PC-3 (cell line): Measurements from ENCODE around the gene THBS2. TPM values are rescaled to one million over a fixed set of nuclear protein-coding genes. Genes with fewer than 3 reads are reported as not detected.

Experiments
- ATAC-seq: fragments of 200-7000 bp; cut with Tn5 transposase; 2 replicates; pipeline ENCODE4 v1.9.1; 2020; ENCODE audit warnings: mild to moderate bottlenecking, moderate library complexity
- BruUV-seq: library from RNA; stranded (reverse); fragments of 400-500 nt; replicated peaks from 2 replicates; lab custom pipeline; 2021; lab: Mats Ljungman, UMichigan
- CTCF ChIA-PET: fragments of 300-600 bp; sonication (Branson Sonifier 250); formaldehyde crosslinking; loops from one replicate; lab custom pipeline; 2022; ENCODE audit warnings: antibody characterized with exemption; lab: Charles Lee
- POLR2A ChIA-PET: fragments of 300-600 bp; sonication (Branson Sonifier 250); formaldehyde crosslinking; loops from one replicate; lab custom pipeline; 2022; ENCODE audit warnings: antibody characterized with exemption; ENCODE audit not compliant: unreplicated experiment; lab: Charles Lee
- DNase-seq: peaks from one replicate; pipeline ENCODE4 v3.0.0-alpha.2; 2015
- H2AFZ ChIP-seq: fragments of 300-600 bp; sonication (generic); 2 replicates; pipeline ENCODE4 v1.6.0; 2016; ENCODE audit warnings: antibody characterized with exemption, low read length
- H3F3A ChIP-seq: fragments of 300-600 bp; sonication (generic); one replicate; pipeline ENCODE4 v1.6.0; 2017; ENCODE audit warnings: antibody characterized with exemption, low read length, control low read depth, mild to moderate bottlenecking; ENCODE audit not compliant: unreplicated experiment
- H3K27ac ChIP-seq: fragments of 300-600 bp; sonication (generic); 2 replicates; pipeline ENCODE4 v1.5.1; 2016; ENCODE audit warnings: mild to moderate bottlenecking, low read length
- H3K27me3 ChIP-seq: fragments of 300-600 bp; sonication (generic); 2 replicates; pipeline ENCODE4 v1.6.1; 2016; ENCODE audit warnings: low read length, mixed read lengths
- H3K36me3 ChIP-seq: fragments of 300-600 bp; sonication (generic); 2 replicates; pipeline ENCODE4 v1.6.1; 2016; ENCODE audit warnings: low read depth, mixed run types, low read length, mixed read lengths
- H3K4me1 ChIP-seq: fragments of 300-600 bp; sonication (generic); 2 replicates; pipeline ENCODE4 v1.5.1; 2016; ENCODE audit warnings: low read length; ENCODE audit not compliant: insufficient read depth
- H3K4me2 ChIP-seq: fragments of 300-600 bp; sonication (generic); 2 replicates; pipeline ENCODE4 v1.6.0; 2016; ENCODE audit warnings: low read length
- H3K4me3 ChIP-seq: fragments of 300-600 bp; sonication (generic); 2 replicates; pipeline ENCODE4 v1.5.1; 2016; ENCODE audit warnings: mild to moderate bottlenecking, low read length, mixed read lengths
- H3K79me2 ChIP-seq: fragments of 300-600 bp; sonication (generic); 2 replicates; pipeline ENCODE4 v1.6.1; 2017; ENCODE audit warnings: low read length, mixed read lengths
- H3K9ac ChIP-seq: fragments of 300-600 bp; sonication (generic); 2 replicates; pipeline ENCODE4 v1.6.0; 2016; ENCODE audit warnings: mild to moderate bottlenecking, low read length
- H3K9me2 ChIP-seq: fragments of 300-600 bp; sonication (generic); replicated peaks from 2 replicates; pipeline ENCODE4 v1.6.1; 2016; ENCODE audit warnings: mixed run types, low read length, mixed read lengths
- H3K9me3 ChIP-seq: fragments of 300-600 bp; sonication (generic); 2 replicates; pipeline ENCODE4 v1.6.1; 2016; ENCODE audit warnings: low read length, mixed read lengths
- H4K20me1 ChIP-seq: fragments of 300-600 bp; sonication (generic); 2 replicates; pipeline ENCODE4 v1.6.1; 2016; ENCODE audit warnings: low read length, mixed read lengths
- EZH2 ChIP-seq: fragments of 300-600 bp; sonication (generic); IDR thresholded peaks from one replicate; pipeline ENCODE4 v1.6.1; 2017; ENCODE audit warnings: antibody characterized with exemption, mild to moderate bottlenecking, low read length; ENCODE audit not compliant: unreplicated experiment
- EZH2phosphoT487 ChIP-seq: fragments of 300-600 bp; sonication (generic); IDR thresholded peaks from 2 replicates; pipeline ENCODE4 v1.6.1; 2018; ENCODE audit warnings: mild to moderate bottlenecking, antibody characterized with exemption, low read length, borderline replicate concordance
- intact Hi-C: fragments of 100-400 bp; cut with micrococcal nuclease; formaldehyde crosslinking; loops from 2 replicates; pipeline ENCODE4 v1.9.0; 2023
- total RNA-seq: library from RNA; depleted of rRNA; stranded (reverse); fragments of >200 nt; gene quantifications from 2 replicates; pipeline ENCODE4 v1.2.3, GENCODE V29; 2014
- TF ChIP-seq, protein P1 (sequence below): fragments of 300-600 bp; sonication (generic); conservative IDR thresholded peaks from 2 replicates; pipeline ENCODE4 v1.5.1; 2017; ENCODE audit warnings: antibody characterized with exemption, low read depth, mild to moderate bottlenecking, low read length

The THBS2 gene
- total RNA-seq, 1 experiment from 2014 or later, result not detected

DNA sequence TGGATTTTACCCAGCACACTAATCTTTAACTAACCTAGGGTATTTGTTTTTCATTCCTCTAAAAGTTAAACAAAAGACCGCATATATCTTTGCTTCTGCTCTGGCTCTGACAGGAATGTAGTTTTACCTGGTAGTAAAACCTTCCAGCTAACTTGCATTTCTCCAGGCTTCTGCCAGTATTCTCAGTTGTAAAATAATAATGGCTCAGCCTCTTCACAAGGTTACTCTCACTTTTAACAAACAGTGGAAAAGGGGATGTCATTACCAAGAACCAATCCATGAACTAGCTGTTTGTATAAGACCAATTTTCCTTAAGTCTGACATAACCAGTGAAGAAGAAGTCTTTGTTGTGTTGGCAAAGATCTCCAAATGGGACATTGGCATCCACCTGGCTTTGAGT, 10.0 kb downstream of the THBS2 start:
- no peak overlapping the region for H3K9ac ChIP-seq
- H3K9me2 ChIP-seq, result no peaks in the 10 kb centered on the region
- ChIA-PET POLR2A (no interaction called here), CTCF (no interaction called here)
- intact Hi-C loops, result no loop called here
- no peaks in the 10 kb centered on the region for H3K36me3 ChIP-seq
- no peaks in the 10 kb centered on the region for H3K9me3 ChIP-seq
- H3K27me3 ChIP-seq, result no peaks in the 10 kb centered on the region
- ATAC-seq (no peak), DNase-seq (no peak)
- no peaks in the 10 kb centered on the region for H3F3A ChIP-seq
- H3K4me2 ChIP-seq, result no peak overlapping the region
- no peaks in the 10 kb centered on the region for H3K79me2 ChIP-seq
- H3K4me3 ChIP-seq, result no peak overlapping the region
- no peaks in the 10 kb centered on the region for H4K20me1 ChIP-seq
- H2AFZ ChIP-seq, result no peak overlapping the region
- peaks cover 6% of the 10 kb centered on the region; the same call in 1 of the 2 replicates for H3K4me1 ChIP-seq
- TF ChIP-seq EZH2phosphoT487 (no peak), EZH2 (no peak)
- TF ChIP-seq, protein P1, sequence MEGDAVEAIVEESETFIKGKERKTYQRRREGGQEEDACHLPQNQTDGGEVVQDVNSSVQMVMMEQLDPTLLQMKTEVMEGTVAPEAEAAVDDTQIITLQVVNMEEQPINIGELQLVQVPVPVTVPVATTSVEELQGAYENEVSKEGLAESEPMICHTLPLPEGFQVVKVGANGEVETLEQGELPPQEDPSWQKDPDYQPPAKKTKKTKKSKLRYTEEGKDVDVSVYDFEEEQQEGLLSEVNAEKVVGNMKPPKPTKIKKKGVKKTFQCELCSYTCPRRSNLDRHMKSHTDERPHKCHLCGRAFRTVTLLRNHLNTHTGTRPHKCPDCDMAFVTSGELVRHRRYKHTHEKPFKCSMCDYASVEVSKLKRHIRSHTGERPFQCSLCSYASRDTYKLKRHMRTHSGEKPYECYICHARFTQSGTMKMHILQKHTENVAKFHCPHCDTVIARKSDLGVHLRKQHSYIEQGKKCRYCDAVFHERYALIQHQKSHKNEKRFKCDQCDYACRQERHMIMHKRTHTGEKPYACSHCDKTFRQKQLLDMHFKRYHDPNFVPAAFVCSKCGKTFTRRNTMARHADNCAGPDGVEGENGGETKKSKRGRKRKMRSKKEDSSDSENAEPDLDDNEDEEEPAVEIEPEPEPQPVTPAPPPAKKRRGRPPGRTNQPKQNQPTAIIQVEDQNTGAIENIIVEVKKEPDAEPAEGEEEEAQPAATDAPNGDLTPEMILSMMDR, result no peak
- BruUV-seq, result no TSS peak
- H3K27ac ChIP-seq, result no peak overlapping the region

DNA sequence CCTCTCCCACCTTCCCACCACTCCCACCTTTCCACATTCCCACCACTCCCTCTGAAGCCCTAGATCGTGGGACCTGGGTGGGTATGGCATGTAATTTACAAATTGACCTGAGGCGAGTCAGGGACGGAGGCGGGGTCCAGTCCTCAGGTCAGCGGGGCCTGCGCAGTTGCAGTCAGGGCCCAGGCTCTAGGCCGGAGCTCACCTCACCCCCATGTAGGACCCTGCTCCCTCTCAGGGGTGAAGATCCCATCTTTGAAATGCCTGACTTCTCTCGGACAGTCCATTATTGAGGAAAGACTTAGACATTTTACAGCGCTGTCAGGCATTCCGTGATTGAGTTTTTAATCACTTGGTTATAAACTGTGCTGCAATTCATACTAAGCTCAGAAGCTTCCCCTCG, 10.5 kb downstream of the THBS2 start:
- intact Hi-C loops, result no loop called here
- POLR2A ChIA-PET, result no interaction called here
- CTCF ChIA-PET, result no interaction called here

DNA sequence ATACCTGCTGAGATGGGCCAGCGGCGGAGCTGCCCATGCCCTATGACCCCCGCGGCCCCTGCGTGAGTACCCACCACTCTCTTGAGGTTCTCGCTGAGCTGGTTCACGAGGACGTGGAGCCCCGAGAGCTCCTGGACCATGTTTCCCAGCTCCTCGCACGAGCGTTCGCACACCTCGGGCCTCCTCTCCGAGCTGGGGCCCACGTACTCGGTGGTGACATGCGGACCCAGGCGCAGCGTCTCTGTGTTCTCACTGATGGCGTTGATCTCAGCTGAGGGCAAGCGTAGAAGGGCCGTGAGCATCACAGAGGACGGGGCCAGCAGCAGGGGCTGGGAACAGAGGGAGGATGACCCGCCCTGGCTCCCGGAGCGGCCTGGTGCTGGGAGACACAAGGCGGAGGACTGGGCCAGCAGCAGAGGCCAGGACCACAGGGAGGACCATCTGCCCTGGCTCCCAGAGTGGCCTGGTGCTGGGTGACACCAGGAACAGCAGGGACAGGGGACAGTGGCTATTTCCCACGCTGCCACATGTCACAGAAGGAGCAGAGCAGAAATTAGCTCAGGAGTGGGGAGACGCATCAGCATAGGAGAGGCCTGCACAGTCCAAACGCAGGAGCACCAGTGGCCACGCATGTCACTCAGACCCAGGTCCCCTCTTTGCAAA, 11.8 kb downstream of the THBS2 start:
- no peak for TF ChIP-seq EZH2
- CTCF ChIA-PET, result no interaction called here
- DNase-seq (no peak), ATAC-seq (no peak)
- H3K9me2 ChIP-seq, result no peaks in the 10 kb centered on the region
- POLR2A ChIA-PET, result no interaction called here
- H3K27me3 ChIP-seq, result no peaks in the 10 kb centered on the region
- no TSS peak for BruUV-seq
- no peaks in the 10 kb centered on the region for H3K36me3 ChIP-seq
- no peaks in the 10 kb centered on the region for H4K20me1 ChIP-seq
- no peak overlapping the region for H3K9ac ChIP-seq
- H3K4me3 ChIP-seq, result no peak overlapping the region
- H3K27ac ChIP-seq, result no peak overlapping the region
- H3K79me2 ChIP-seq, result no peaks in the 10 kb centered on the region
- intact Hi-C loops, result no loop called here
- peaks cover 6% of the 10 kb centered on the region; the same call in 1 of the 2 replicates for H3K4me1 ChIP-seq
- no peaks in the 10 kb centered on the region for H3F3A ChIP-seq
- H3K4me2 ChIP-seq, result no peak overlapping the region
- no peak overlapping the region for H2AFZ ChIP-seq
- H3K9me3 ChIP-seq, result no peaks in the 10 kb centered on the region

More for the DNA sequence above, 10.5 kb downstream of the THBS2 start:
- no peak for DNase-seq
- peaks cover 6% of the 10 kb centered on the region; the same call in 1 of the 2 replicates for H3K4me1 ChIP-seq
- no peaks in the 10 kb centered on the region for H3K79me2 ChIP-seq
- H3K9me2 ChIP-seq, result no peaks in the 10 kb centered on the region
- no peaks in the 10 kb centered on the region for H4K20me1 ChIP-seq
- H3K9me3 ChIP-seq, result no peaks in the 10 kb centered on the region
- no peak for ATAC-seq
- no TSS peak for BruUV-seq
- no peak overlapping the region for H3K4me3 ChIP-seq
- no peaks in the 10 kb centered on the region for H3K36me3 ChIP-seq
- H3K27me3 ChIP-seq, result no peaks in the 10 kb centered on the region
- H2AFZ ChIP-seq, result no peak overlapping the region
- no peak overlapping the region for H3K4me2 ChIP-seq
- no peak overlapping the region for H3K27ac ChIP-seq
- no peak overlapping the region for H3K9ac ChIP-seq
- TF ChIP-seq EZH2phosphoT487 (no peak), EZH2 (no peak)
- TF ChIP-seq, protein P1, result no peak
- H3F3A ChIP-seq, result no peaks in the 10 kb centered on the region
